Upper lobe of left lung (tissue), 4 donors: ENCODE results near the gene RWDD4.

Experiments used
- CTCF ChIP-seq, 6 experiments: fragments of 450-650 bp in 4 of 6; fragments of 200-600 bp in 2 of 6; sonication (generic) in 2 of 6; IDR thresholded peaks; one replicate each; pipeline ENCODE4 v1.5.1; 2016 to 2019; ENCODE audit warnings: antibody characterized with exemption in 6 of 6
- EP300 ChIP-seq, 4 donors: sonication (generic); formaldehyde crosslinking; IDR thresholded peaks; one replicate each; pipeline ENCODE4 v1.5.1; 2017; ENCODE audit warnings: antibody characterized with exemption in 4 of 4, control low read depth in 2 of 4
- POLR2A ChIP-seq, 4 donors: fragments of 450-650 bp; IDR thresholded peaks; one replicate each; pipeline ENCODE4 v1.5.1; 2016 to 2017; ENCODE audit warnings: antibody characterized with exemption in 4 of 4, mild to moderate bottlenecking in 2 of 4
- POLR2AphosphoS5 ChIP-seq, 2 donors: sonication (generic); formaldehyde crosslinking; IDR thresholded peaks; one replicate each; pipeline ENCODE4 v1.5.1; 2017; ENCODE audit warnings: antibody characterized with exemption in 2 of 2

DNA sequence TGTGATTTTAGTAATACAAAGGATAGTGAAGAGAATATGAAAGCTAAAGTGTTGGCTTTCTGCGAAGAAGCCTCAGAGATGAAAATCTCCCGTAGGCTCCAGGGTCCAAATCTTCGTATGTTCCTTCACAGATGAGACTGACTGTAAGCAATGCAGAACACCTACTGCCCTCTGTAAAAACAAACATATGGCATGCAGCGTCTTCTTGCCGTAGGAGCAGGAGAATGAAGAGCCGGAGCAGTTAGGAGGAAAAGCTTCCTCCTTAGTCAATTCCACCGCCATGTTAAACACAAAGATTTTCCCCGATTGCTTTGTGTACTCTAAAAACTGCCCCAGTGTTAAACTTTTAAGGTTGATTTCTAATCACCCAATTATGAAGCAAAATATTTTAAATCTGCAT, 22.5 kb downstream of the RWDD4 start:
- TF ChIP-seq CTCF (IDR thresholded peaks at IDR 0.05) (no peak), POLR2A (IDR thresholded peaks at IDR 0.05) (no peak), POLR2AphosphoS5 (IDR thresholded peaks at IDR 0.05) (no peak), EP300 (IDR thresholded peaks at IDR 0.05) (no peak)
